Transverse colon (tissue), 4 donors: Measurements from ENCODE around the gene NMU.

Experiments
- EP300 ChIP-seq: sonication (generic); formaldehyde crosslinking; IDR thresholded peaks from one replicate; pipeline ENCODE4 v1.6.1; 2017; ENCODE audit warnings: antibody characterized with exemption, low read depth
- POLR2A ChIP-seq: fragments of 450-650 bp; IDR thresholded peaks from one replicate; pipeline ENCODE4 v1.6.1; 2016; ENCODE audit warnings: antibody characterized with exemption, mild to moderate bottlenecking, moderate library complexity
- POLR2AphosphoS5 ChIP-seq, 3 donors: sonication (generic); formaldehyde crosslinking; IDR thresholded peaks; one replicate each; pipeline ENCODE4 v1.6.1; 2016; ENCODE audit warnings: antibody characterized with exemption in 3 of 3
- TF ChIP-seq, protein P1 (sequence below), 5 experiments: fragments of 200-600 bp in 3 of 5; fragments of 450-650 bp in 2 of 5; sonication (generic) in 3 of 5; IDR thresholded peaks; 1 replicate in 2 of 5; 2 replicates in 3 of 5; pipeline ENCODE4 v1.5.1; 2016 to 2017; ENCODE audit warnings: antibody characterized with exemption in 5 of 5, inconsistent platforms in 3 of 5, mild to moderate bottlenecking in 2 of 5, moderate library complexity in 1 of 5

DNA sequence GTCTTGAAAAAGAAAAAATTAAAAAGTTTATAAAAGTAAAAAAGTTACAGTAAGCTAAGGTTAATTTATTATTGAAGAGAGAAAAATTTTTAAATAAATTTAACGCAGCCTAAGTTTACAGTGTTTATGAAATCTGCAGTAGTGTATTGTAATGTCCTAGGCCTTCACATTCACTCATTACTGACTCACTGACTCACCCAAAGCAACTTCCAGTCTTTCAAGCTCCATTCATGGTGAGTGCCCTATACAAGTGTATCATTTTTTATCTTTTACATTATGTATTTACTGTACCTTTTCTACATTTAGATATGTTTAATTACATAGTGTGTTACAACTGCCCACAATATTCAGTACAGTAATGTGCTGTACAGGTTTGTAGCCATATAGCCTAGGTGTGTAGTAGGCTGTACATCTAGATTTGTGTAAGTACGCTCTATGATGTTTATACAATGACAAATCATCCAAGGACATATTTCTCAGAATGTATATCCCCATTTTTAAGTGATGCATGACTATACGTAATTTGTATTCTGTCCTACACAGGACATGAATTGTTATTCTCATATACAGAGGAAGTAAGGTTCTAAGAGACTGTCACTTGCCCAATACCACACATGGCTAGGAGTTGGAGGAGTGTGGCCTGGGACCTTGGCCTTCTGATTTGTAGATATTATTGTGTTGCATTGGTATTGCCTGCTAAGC, 24.6 kb downstream of the NMU start:
- TF ChIP-seq, protein P1, sequence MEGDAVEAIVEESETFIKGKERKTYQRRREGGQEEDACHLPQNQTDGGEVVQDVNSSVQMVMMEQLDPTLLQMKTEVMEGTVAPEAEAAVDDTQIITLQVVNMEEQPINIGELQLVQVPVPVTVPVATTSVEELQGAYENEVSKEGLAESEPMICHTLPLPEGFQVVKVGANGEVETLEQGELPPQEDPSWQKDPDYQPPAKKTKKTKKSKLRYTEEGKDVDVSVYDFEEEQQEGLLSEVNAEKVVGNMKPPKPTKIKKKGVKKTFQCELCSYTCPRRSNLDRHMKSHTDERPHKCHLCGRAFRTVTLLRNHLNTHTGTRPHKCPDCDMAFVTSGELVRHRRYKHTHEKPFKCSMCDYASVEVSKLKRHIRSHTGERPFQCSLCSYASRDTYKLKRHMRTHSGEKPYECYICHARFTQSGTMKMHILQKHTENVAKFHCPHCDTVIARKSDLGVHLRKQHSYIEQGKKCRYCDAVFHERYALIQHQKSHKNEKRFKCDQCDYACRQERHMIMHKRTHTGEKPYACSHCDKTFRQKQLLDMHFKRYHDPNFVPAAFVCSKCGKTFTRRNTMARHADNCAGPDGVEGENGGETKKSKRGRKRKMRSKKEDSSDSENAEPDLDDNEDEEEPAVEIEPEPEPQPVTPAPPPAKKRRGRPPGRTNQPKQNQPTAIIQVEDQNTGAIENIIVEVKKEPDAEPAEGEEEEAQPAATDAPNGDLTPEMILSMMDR (IDR thresholded peaks at IDR 0.05) = no peak
- no peak for TF ChIP-seq EP300
- TF ChIP-seq POLR2A = no peak
- TF ChIP-seq POLR2AphosphoS5 (IDR thresholded peaks at IDR 0.05) = no peak
